GM23248 (cell line): ENCODE data around the gene MBD2.

Source experiments
- EZH2 ChIP-seq: fragments of 200-600 bp; sonication (generic); IDR thresholded peaks from 2 replicates; pipeline ENCODE4 v1.6.1; 2018; ENCODE audit warnings: antibody characterized with exemption, mild to moderate bottlenecking; ENCODE audit not compliant: insufficient read depth, poor library complexity, severe bottlenecking
- EZH2phosphoT487 ChIP-seq: fragments of 200-600 bp; sonication (generic); IDR thresholded peaks from 2 replicates; pipeline ENCODE4 v1.6.1; 2018; ENCODE audit warnings: antibody characterized with exemption, moderate library complexity, mild to moderate bottlenecking, low read depth; ENCODE audit not compliant: insufficient read depth

- TF ChIP-seq EZH2 (no peak), EZH2phosphoT487 (no peak)
These were observed 94.9 kb downstream of the MBD2 start for GRCh38 chr18:54129448-54130067.
